Stomach (tissue), 9 donors: ENCODE data around the gene B3GAT1. TPM values are rescaled to one million over a fixed set of nuclear protein-coding genes. Genes with fewer than 3 reads are reported as not detected.
"Not testable (repeated sequence)": the region's sequence is repeated elsewhere in the genome, so short reads cannot be mapped to it uniquely, and the experiment has no call there.

Source experiments
- DNase-seq, 2 donors: peaks; one replicate each; pipeline versions ENCODE4 v3.0.0 to v3.0.0-alpha.2; 2013 to 2019
- H3K27ac ChIP-seq, 5 donors: fragments of 200-600 bp in 4 of 5; sonication (generic) in 4 of 5; one replicate each; pipeline ENCODE4 v1.5.1; 2013 to 2019; ENCODE audit warnings: mild to moderate bottlenecking in 1 of 5, moderate library complexity in 1 of 5
- H3K27me3 ChIP-seq, 3 donors: fragments of 200-600 bp; sonication (generic); one replicate each; pipeline ENCODE4 v1.5.1; 2017 to 2019; ENCODE audit warnings: mixed run types in 1 of 3
- H3K36me3 ChIP-seq, 4 donors: fragments of 200-600 bp; sonication (generic); 1 replicate in 3 of 4; 2 replicates in 1 of 4; pipeline ENCODE4 v1.5.1; 2016 to 2019
- H3K4me1 ChIP-seq, 4 donors: fragments of 200-600 bp; sonication (generic); one replicate each; pipeline ENCODE4 v1.5.1; 2016 to 2019
- H3K4me3 ChIP-seq, 4 donors: fragments of 200-600 bp; sonication (generic) in 3 of 4; one replicate each; pipeline ENCODE4 v1.5.1; 2016 to 2019; ENCODE audit warnings: mild to moderate bottlenecking in 1 of 4
- H3K9me3 ChIP-seq, 4 donors: fragments of 200-600 bp; sonication (generic); one replicate each; pipeline ENCODE4 v1.5.1; 2016 to 2019
- CTCF ChIP-seq, 7 experiments: fragments of 450-650 bp in 4 of 7; fragments of 200-600 bp in 3 of 7; sonication (generic) in 3 of 7; IDR thresholded peaks; one replicate each; pipeline ENCODE4 v1.5.1; 2016 to 2019; ENCODE audit warnings: antibody characterized with exemption in 7 of 7, control low read depth in 2 of 7, mild to moderate bottlenecking in 1 of 7
- EP300 ChIP-seq: sonication (generic); formaldehyde crosslinking; IDR thresholded peaks from one replicate; pipeline ENCODE4 v1.6.1; 2017; ENCODE audit warnings: antibody characterized with exemption
- POLR2A ChIP-seq, 4 donors: fragments of 450-650 bp; IDR thresholded peaks; one replicate each; pipeline ENCODE4 v1.6.1; 2016; ENCODE audit warnings: antibody characterized with exemption in 4 of 4, control low read depth in 2 of 4, mild to moderate bottlenecking in 1 of 4, moderate library complexity in 1 of 4
- POLR2AphosphoS5 ChIP-seq, 3 donors: sonication (generic); formaldehyde crosslinking; IDR thresholded peaks; one replicate each; pipeline ENCODE4 v1.6.1; 2016; ENCODE audit warnings: antibody characterized with exemption in 3 of 3
- WGBS, 5 donors: extraction: QIAGEN DNeasy Blood & Tissue Kit in 3 of 5; methylation state at CpG; one replicate each; pipeline versions ENCODE4 v1.1.5 to v1.1.7; 2013 to 2018; 5-methylcytosine and 5-hydroxymethylcytosine counted together
- intact Hi-C: fragments of 100-400 bp; cut with DNase I; formaldehyde crosslinking; loops from one replicate; pipeline ENCODE4 v1.15.1; 2023; ENCODE audit warnings: low total_unique reads
- polyA plus RNA-seq, 3 donors: library from polyadenylated mRNA; stranded (reverse); fragments of 200-250 nt; gene quantifications; one replicate each; pipeline ENCODE4 v1.2.3, GENCODE V29; 2013
- total RNA-seq, 5 donors: library from RNA; depleted of rRNA; stranded (reverse); fragments of >200 nt; gene quantifications; one replicate each; pipeline versions ENCODE4 v1.1.0 to v1.2.3, GENCODE V29; 2014 to 2016
- donor health status: healthy with polysubstance abuse.
- donor health status: Bipolar disorder and iron deficiency.
- donor health status: healthy.

B3GAT1 gene
- total and polyA plus RNA-seq, 8 donors: 5.3 to 34.4 (median 18.7) TPM; not detected in 2

DNA sequence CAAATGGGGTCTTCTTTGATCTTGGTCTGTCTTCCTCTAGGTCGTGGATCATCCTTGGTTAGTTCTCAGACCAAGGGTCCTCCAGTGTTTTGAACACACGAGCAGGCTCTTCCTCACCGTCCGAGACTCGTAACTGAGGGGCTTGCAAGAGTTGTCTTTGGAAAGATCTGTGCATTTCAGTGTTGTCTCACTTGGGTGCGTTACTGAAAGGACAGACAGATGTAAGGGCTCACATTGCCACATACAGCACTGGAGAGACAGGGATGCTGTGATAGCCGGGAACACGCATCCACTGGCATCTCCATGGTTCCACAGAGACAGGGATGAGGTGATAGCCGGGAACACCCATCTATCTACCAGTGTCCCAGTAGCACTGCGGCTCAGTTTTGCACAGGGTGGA is 64.6 kb downstream of the B3GAT1 start:
- no peaks in the 10 kb centered on the region for H3K36me3 ChIP-seq
- WGBS, 5 donors: 86 to 94% (median 88%) methylated on average over 10 of the region's 10 CpGs

GRCh38 chr11:134346976-134347350 is 65.1 kb downstream of the B3GAT1 start:
- H3K36me3 ChIP-seq: no peaks in the 10 kb centered on the region
- intact Hi-C loops: no loop called here
- H3K4me1 ChIP-seq: no peaks in the 10 kb centered on the region
- no peak overlapping the region for H3K27ac ChIP-seq
- no peaks in the 10 kb centered on the region for H3K9me3 ChIP-seq
- DNase-seq: no peak
- H3K4me3 ChIP-seq: no peak overlapping the region
- WGBS, 5 donors: 79 to 89% (median 81%) methylated on average over 5 of the region's 5 CpGs
- TF ChIP-seq POLR2A (IDR thresholded peaks at IDR 0.05) (no peak), POLR2AphosphoS5 (IDR thresholded peaks at IDR 0.05) (no peak), EP300 (no peak), CTCF (IDR thresholded peaks at IDR 0.05) (no peak)
- no peaks in the 10 kb centered on the region for H3K27me3 ChIP-seq

More for the DNA sequence above, 64.6 kb downstream of the B3GAT1 start:
- Histone ChIP-seq H3K9me3 (no peaks in the 10 kb centered on the region), H3K27ac (no peak overlapping the region), H3K4me3 (no peak overlapping the region), H3K27me3 (no peaks in the 10 kb centered on the region), H3K4me1 (no peaks in the 10 kb centered on the region)
- DNase-seq: no peak
- intact Hi-C loops: no loop called here
- TF ChIP-seq POLR2A (IDR thresholded peaks at IDR 0.05) (no peak), POLR2AphosphoS5 (IDR thresholded peaks at IDR 0.05) (no peak), CTCF (IDR thresholded peaks at IDR 0.05) (no peak), EP300 (no peak)

- Histone ChIP-seq H3K36me3 (no peaks in the 10 kb centered on the region), H3K27ac (no peak overlapping the region), H3K9me3 (no peaks in the 10 kb centered on the region), H3K27me3 (no peaks in the 10 kb centered on the region), H3K4me3 (no peak overlapping the region), H3K4me1 (no peaks in the 10 kb centered on the region)
- DNase-seq: no peak
- intact Hi-C loops: no loop called here
- TF ChIP-seq POLR2AphosphoS5 (IDR thresholded peaks at IDR 0.05) (no peak), CTCF (IDR thresholded peaks at IDR 0.05) (no peak), EP300 (no peak), POLR2A (IDR thresholded peaks at IDR 0.05) (no peak)
- WGBS, 5 donors: 74 to 88% (median 84%) methylated on average over 18 to 22 of the region's 22 CpGs
Measured at GRCh38 chr11:134346101-134346975, 65.7 kb downstream of the B3GAT1 start.

- Histone ChIP-seq H3K27me3 (no peaks in the 10 kb centered on the region), H3K36me3 (no peaks in the 10 kb centered on the region), H3K9me3 (no peaks in the 10 kb centered on the region), H3K4me3 (no peak overlapping the region), H3K27ac (no peak overlapping the region), H3K4me1 (no peaks in the 10 kb centered on the region)
- no peak for DNase-seq
- intact Hi-C loops: no loop called here
- TF ChIP-seq EP300 (no peak), POLR2A (IDR thresholded peaks at IDR 0.05) (no peak), CTCF (IDR thresholded peaks at IDR 0.05) (no peak), POLR2AphosphoS5 (IDR thresholded peaks at IDR 0.05) (no peak)
- 84 to 93% (median 88%) methylated on average over 4 of the region's 4 CpGs for WGBS, 5 donors
Measured at GRCh38 chr11:134345237-134345550, 66.8 kb downstream of the B3GAT1 start.

DNA sequence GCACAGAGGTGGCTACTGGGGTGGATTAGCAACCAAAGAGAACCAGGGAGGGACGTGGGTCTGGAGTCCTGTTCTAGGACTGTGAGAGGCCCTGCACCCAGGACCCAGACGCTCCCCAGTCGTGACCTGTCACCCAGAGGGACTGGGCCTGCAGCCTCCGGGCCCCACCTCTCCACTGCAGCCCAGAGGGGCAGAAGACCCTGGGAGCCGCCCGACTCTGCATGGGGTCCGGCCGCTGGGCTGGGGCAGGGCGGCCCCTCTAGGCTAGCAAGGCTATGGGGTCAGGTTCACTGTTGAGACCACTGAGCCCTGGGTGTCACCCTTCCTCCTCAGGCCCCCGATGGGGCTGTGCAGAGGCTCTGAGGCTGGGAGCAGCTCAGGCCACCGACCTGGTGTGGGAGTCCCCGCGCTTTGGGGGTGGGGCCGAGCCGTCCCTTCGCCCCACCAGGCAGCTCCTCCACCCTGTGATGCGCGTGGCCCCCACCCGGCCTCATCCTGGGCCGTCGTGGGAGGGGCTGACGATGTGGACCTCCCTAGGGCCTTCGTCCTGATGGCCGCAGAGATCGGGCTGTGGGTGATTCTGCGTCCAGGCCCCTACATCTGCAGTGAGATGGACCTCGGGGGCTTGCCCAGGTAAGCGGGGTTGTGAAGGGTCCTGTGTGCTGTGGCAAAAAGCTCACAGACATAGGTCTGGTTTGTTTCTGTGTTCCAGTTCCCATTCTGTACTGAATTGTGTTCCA is 67.4 kb downstream of the B3GAT1 start:
- DNase-seq, H3K27me3 ChIP-seq, H3K36me3 ChIP-seq, H3K4me3 ChIP-seq, H3K9me3 ChIP-seq, intact Hi-C loops, H3K27ac ChIP-seq, H3K4me1 ChIP-seq: not testable (repeated sequence)
- WGBS, 5 donors: 88 to 94% (median 89%) methylated on average over 10 to 27 of the region's 28 CpGs
